Osteocyte (in vitro differentiated cells): ENCODE measurements around the gene NHS. TPM values are rescaled to one million over a fixed set of nuclear protein-coding genes. Genes with fewer than 3 reads are reported as not detected.

Source experiments
- DNase-seq: peaks from one replicate; pipeline ENCODE4 v3.0.0; 2021; ENCODE audit warnings: mixed read lengths; ENCODE audit not compliant: unreplicated experiment; ENCODE audit errors: extremely low spot score
- H3K27ac Mint-ChIP-seq: one replicate; pipeline ENCODE4 v1.8.0; 2021; ENCODE audit warnings: mild to moderate bottlenecking, mixed read lengths; ENCODE audit not compliant: unreplicated experiment
- H3K27me3 Mint-ChIP-seq: one replicate; pipeline ENCODE4 v1.8.0; 2021; ENCODE audit warnings: mixed read lengths; ENCODE audit not compliant: unreplicated experiment
- H3K36me3 Mint-ChIP-seq: one replicate; pipeline ENCODE4 v1.8.0; 2021; ENCODE audit warnings: mixed read lengths; ENCODE audit not compliant: unreplicated experiment
- H3K4me1 Mint-ChIP-seq: one replicate; pipeline ENCODE4 v1.8.0; 2021; ENCODE audit warnings: mixed read lengths; ENCODE audit not compliant: unreplicated experiment
- H3K4me3 Mint-ChIP-seq: one replicate; pipeline ENCODE4 v1.8.0; 2021; ENCODE audit warnings: mild to moderate bottlenecking, moderate library complexity, mixed read lengths; ENCODE audit not compliant: unreplicated experiment
- H3K9me3 Mint-ChIP-seq: one replicate; pipeline ENCODE4 v1.8.0; 2021; ENCODE audit warnings: mixed read lengths; ENCODE audit not compliant: unreplicated experiment
- total RNA-seq: library from RNA; stranded (reverse); gene quantifications from 2 replicates; pipeline ENCODE4 v1.2.1, GENCODE V29; 2021
- TF ChIP-seq, protein P1 (sequence below): fragments of 200-600 bp; sonication (generic); IDR thresholded peaks from 2 replicates; pipeline ENCODE4 v1.5.0; 2021; ENCODE audit warnings: antibody characterized with exemption, mild to moderate bottlenecking, moderate library complexity

The NHS gene
- total RNA-seq, 1 donor from 2014 or later: 4.3 TPM

DNA sequence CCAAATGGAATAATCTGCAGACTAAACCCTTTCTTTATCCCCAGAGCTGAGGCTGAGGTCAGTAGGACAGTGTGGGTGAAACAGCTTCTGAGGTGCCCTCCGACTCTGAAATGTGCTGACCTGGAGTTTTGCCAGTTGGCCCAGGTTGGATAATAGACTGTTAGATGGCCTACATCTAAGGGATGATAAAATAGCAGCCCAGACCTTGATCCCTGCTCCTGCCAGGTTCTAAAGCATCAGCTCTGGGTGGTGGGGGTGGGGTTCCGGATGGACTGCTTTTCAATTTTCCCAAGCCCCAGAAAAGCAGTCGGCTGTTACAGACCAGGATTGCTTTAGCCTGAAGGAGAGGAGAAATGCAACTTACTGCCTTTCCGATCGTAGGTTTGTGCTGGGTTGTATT lies 110.4 kb downstream of the NHS start:
- TF ChIP-seq, protein P1, sequence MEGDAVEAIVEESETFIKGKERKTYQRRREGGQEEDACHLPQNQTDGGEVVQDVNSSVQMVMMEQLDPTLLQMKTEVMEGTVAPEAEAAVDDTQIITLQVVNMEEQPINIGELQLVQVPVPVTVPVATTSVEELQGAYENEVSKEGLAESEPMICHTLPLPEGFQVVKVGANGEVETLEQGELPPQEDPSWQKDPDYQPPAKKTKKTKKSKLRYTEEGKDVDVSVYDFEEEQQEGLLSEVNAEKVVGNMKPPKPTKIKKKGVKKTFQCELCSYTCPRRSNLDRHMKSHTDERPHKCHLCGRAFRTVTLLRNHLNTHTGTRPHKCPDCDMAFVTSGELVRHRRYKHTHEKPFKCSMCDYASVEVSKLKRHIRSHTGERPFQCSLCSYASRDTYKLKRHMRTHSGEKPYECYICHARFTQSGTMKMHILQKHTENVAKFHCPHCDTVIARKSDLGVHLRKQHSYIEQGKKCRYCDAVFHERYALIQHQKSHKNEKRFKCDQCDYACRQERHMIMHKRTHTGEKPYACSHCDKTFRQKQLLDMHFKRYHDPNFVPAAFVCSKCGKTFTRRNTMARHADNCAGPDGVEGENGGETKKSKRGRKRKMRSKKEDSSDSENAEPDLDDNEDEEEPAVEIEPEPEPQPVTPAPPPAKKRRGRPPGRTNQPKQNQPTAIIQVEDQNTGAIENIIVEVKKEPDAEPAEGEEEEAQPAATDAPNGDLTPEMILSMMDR: no peak
- no peaks in the 10 kb centered on the region for H3K4me1 Mint-ChIP-seq
- no peaks in the 10 kb centered on the region for H3K36me3 Mint-ChIP-seq
- H3K9me3 Mint-ChIP-seq: no peaks in the 10 kb centered on the region
- no peak overlapping the region for H3K27ac Mint-ChIP-seq
- DNase-seq: no peak
- no peak overlapping the region for H3K4me3 Mint-ChIP-seq
- no peaks in the 10 kb centered on the region for H3K27me3 Mint-ChIP-seq

DNA sequence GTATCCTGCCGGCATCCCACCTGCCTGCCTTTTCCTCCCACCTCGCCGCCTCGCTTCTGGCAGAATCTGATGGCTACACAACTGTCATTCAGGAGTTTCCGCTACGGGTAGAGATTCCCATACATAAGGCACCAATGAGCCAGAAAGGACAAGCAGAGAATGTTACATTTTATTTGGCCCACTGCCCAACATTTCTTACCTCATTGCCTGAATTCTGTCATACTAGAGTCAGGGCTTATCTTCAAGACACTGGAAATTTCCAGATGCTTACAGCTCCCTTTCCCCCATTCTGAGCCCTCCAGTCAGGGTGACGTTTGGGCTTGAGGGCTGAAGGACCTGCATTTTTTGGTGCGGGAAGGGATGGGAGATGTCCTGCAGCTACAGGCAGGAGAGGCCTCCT lies 113.0 kb downstream of the NHS start:
- DNase-seq: no peak
- H3K36me3 Mint-ChIP-seq: no peaks in the 10 kb centered on the region
- peaks cover 11% of the 10 kb centered on the region for H3K9me3 Mint-ChIP-seq
- no peaks in the 10 kb centered on the region for H3K27me3 Mint-ChIP-seq
- H3K4me1 Mint-ChIP-seq: no peaks in the 10 kb centered on the region
- no peak overlapping the region for H3K4me3 Mint-ChIP-seq
- no peak overlapping the region for H3K27ac Mint-ChIP-seq
- TF ChIP-seq, protein P1: no peak

DNA sequence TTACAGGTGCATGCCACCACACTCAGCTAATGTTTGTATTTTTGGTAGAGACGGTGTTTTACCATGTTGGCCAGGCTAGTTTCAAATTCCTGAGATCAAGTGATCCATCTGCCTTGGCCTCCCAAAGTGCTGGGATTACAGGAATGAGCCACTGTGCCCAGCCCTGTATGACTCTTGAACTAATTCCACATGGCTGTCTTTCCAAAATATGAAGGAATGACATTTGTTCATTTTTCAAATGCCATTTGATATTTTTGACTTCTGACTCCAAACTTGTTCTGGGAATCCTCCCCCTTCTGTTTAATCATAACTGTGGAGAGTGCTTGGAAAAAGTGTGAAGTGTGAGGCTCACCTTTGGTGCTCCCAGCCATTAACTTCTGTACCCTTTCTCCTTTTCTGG lies 119.2 kb downstream of the NHS start:
- Mint-ChIP-seq H3K4me1 (no peaks in the 10 kb centered on the region), H3K27ac (no peak overlapping the region), H3K36me3 (no peaks in the 10 kb centered on the region), H3K9me3 (peaks cover 11% of the 10 kb centered on the region), H3K4me3 (no peak overlapping the region), H3K27me3 (no peaks in the 10 kb centered on the region)
- TF ChIP-seq, protein P1: no peak
- no peak for DNase-seq

DNA sequence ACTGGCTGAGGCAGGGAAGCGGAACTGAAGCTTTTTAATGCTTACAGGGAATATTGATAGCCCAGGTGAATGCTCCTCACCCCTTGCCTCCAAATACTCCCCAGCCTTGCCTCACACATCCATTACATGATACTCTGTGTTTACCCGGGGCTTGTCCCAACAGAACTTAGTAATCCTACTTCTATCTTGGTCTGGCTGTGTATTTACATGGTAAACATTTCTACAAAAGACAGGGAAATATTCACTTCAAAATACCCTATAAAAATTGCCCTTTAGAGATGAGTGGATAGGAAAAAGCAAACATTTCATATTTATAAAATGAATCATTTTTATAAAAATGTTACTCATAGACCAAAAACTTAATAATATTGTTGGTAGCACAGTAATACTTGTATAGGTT lies 120.1 kb downstream of the NHS start:
- Mint-ChIP-seq H3K36me3 (no peaks in the 10 kb centered on the region), H3K9me3 (peaks cover 11% of the 10 kb centered on the region), H3K27me3 (no peaks in the 10 kb centered on the region), H3K4me3 (no peak overlapping the region), H3K27ac (no peak overlapping the region), H3K4me1 (no peaks in the 10 kb centered on the region)
- no peak for DNase-seq
- TF ChIP-seq, protein P1: no peak

DNA sequence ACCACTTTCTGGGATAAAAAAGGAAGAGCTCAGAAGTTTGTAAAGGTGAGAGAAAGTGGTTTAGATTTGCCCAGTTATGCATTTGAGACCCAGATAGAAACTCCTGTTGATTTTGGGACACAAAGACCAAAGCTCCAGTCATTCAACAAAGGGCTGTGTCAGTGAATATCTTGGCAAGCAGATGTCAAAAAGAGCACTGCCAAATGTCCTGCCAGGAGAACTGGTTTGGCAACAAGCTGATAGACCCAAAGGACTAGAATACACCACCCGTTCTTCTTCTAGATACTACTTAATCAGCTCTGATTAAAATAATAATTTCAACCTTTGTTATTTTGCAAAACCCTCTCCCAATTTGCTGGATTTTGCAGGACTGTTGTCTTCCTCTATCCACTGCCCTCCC lies 121.4 kb downstream of the NHS start:
- Mint-ChIP-seq H3K4me1 (no peaks in the 10 kb centered on the region), H3K9me3 (peaks cover 11% of the 10 kb centered on the region), H3K27ac (no peak overlapping the region), H3K36me3 (no peaks in the 10 kb centered on the region), H3K27me3 (no peaks in the 10 kb centered on the region), H3K4me3 (no peak overlapping the region)
- no peak for DNase-seq
- TF ChIP-seq, protein P1: no peak
